Adrenal gland (tissue), 12 donors: ENCODE data around the gene PCNT. TPM values are rescaled to one million over a fixed set of nuclear protein-coding genes. Genes with fewer than 3 reads are reported as not detected.
A peak's percentile ranks its signal among the peaks of the same experiment; 100 is the strongest.
"Not testable (repeated sequence)": the region's sequence is repeated elsewhere in the genome, so short reads cannot be mapped to it uniquely, and the experiment has no call there.

ENCODE experiments used
- DNase-seq, 7 donors: peaks; one replicate each; pipeline ENCODE4 v3.0.0-alpha.2; 2019 to 2020
- H3K27ac ChIP-seq, 5 donors: fragments of 200-600 bp; sonication (generic) in 4 of 5; 1 replicate in 3 of 5; 2 replicates in 2 of 5; pipeline versions ENCODE4 v1.5.1 to v1.8.0; 2016 to 2020; ENCODE audit warnings: mild to moderate bottlenecking in 1 of 5
- H3K27me3 ChIP-seq: fragments of 200-600 bp; 2 replicates; pipeline ENCODE4 v1.8.0; 2021
- H3K36me3 ChIP-seq, 2 donors: fragments of 200-600 bp; replicated peaks in 1 of 2; 1 replicate in 1 of 2; 2 replicates in 1 of 2; pipeline versions ENCODE4 v1.5.1 to v1.8.0; 2018 to 2022
- H3K4me1 ChIP-seq, 2 donors: fragments of 200-600 bp; replicated peaks in 1 of 2; 1 replicate in 1 of 2; 2 replicates in 1 of 2; pipeline versions ENCODE4 v1.5.1 to v1.8.0; 2018 to 2021
- H3K4me3 ChIP-seq, 4 donors: fragments of 200-600 bp; sonication (generic) in 3 of 4; one replicate each; pipeline ENCODE4 v1.5.1; 2016 to 2018
- H3K9me3 ChIP-seq, 3 donors: fragments of 200-600 bp; sonication (generic) in 1 of 3; replicated peaks in 1 of 3; 1 replicate in 2 of 3; 2 replicates in 1 of 3; pipeline versions ENCODE4 v1.5.1 to v1.8.0; 2016 to 2021
- CTCF ChIP-seq, 6 experiments: fragments of 450-650 bp in 4 of 6; fragments of 200-600 bp in 2 of 6; sonication (generic) in 1 of 6; IDR thresholded peaks; 1 replicate in 5 of 6; 2 replicates in 1 of 6; pipeline versions ENCODE4 v1.5.1 to v1.8.0; 2016 to 2021; ENCODE audit warnings: antibody characterized with exemption in 6 of 6, mild to moderate bottlenecking in 2 of 6, moderate library complexity in 1 of 6
- POLR2A ChIP-seq, 2 donors: fragments of 450-650 bp; IDR thresholded peaks; one replicate each; pipeline ENCODE4 v1.6.1; 2017; ENCODE audit warnings: antibody characterized with exemption in 2 of 2, mild to moderate bottlenecking in 2 of 2, moderate library complexity in 1 of 2
- WGBS, 4 donors: extraction: QIAGEN DNeasy Blood & Tissue Kit in 2 of 4; methylation state at CpG; one replicate each; pipeline versions ENCODE4 v1.1.5 to v1.1.7; 2013 to 2017; 5-methylcytosine and 5-hydroxymethylcytosine counted together
- intact Hi-C, 2 donors: fragments of 100-400 bp; cut with DNase I; formaldehyde crosslinking; loops; one replicate each; pipeline versions ENCODE4 v1.14.1 to v1.15.0; 2022 to 2023
- polyA plus RNA-seq, 3 donors: library from polyadenylated mRNA; stranded (reverse); fragments of 200-250 nt in 2 of 3; fragments of 350-450 nt in 1 of 3; fragmentation: Illumina TruSeq in 1 of 3; extraction: RNeasy Lipid Tissue Mini Kit (QIAGEN cat#74804) in 1 of 3; gene quantifications; one replicate each; pipeline ENCODE4 v1.2.3, GENCODE V29; 2013 to 2014
- total RNA-seq, 9 donors: library from RNA; depleted of rRNA in 4 of 9; stranded (reverse); fragments of >200 nt in 4 of 9; fragments of 120-200 nt in 1 of 9; fragmentation: NEBNext Ultra II Directional in 1 of 9; extraction: Animal tissue kit (Norgen Biotek cat#: 25700) in 1 of 9; gene quantifications; one replicate each; pipeline versions ENCODE4 v1.1.0 to v1.2.4, GENCODE V29; 2013 to 2023
- donor health status: healthy with polysubstance abuse.
- donor health status: Bipolar disorder and iron deficiency.
- donor health status: DM: yes; HTN: yes; CAD: no.
- donor health status: DM: no; HTN: no; CAD: no.
- donor health status: DM: no; HTN: no; CAD: no.
- donor health status: DM: yes; HTN: yes; CAD: no.

PCNT gene
- total and polyA plus RNA-seq, 12 donors: 14.0 to 46.6 (median 30.4) TPM

GRCh38 chr21:46431884-46432488, 108.0 kb downstream of the PCNT start:
- H3K27ac ChIP-seq: peak overlapping the region in 1 of 5 donors; percentile 25
- no peak for DNase-seq
- H3K4me3 ChIP-seq: no peak overlapping the region
- peaks cover 0 to 66% of the 10 kb centered on the region in 2 donors for H3K36me3 ChIP-seq
- 68 to 81% (median 73%) methylated on average over 22 of the region's 22 CpGs for WGBS, 4 donors
- intact Hi-C loops: no loop called here
- H3K27me3 ChIP-seq: no peaks in the 10 kb centered on the region
- TF ChIP-seq POLR2A (IDR thresholded peaks at IDR 0.05): no peak
- peaks cover 0 to 5% of the 10 kb centered on the region in 2 donors for H3K4me1 ChIP-seq
- H3K9me3 ChIP-seq: no peaks in the 10 kb centered on the region

- H3K4me3 ChIP-seq, H3K9me3 ChIP-seq, DNase-seq, H3K27ac ChIP-seq, intact Hi-C loops, H3K27me3 ChIP-seq, H3K4me1 ChIP-seq: not testable (repeated sequence)
- WGBS, 4 donors: 90 to 97% (median 92%) methylated on average over 11 of the region's 11 CpGs
- H3K36me3 ChIP-seq: peaks cover 0 to 59% of the 10 kb centered on the region in 2 donors
Measured at GRCh38 chr21:46433116-46433515, 109.2 kb downstream of the PCNT start.

GRCh38 chr21:46434322-46434958, 110.5 kb downstream of the PCNT start:
- WGBS, 4 donors: 94 to 97% (median 95%) methylated on average over 17 to 23 of the region's 23 CpGs
- DNase-seq: no peak
- Histone ChIP-seq H3K27ac (no peak overlapping the region), H3K9me3 (no peaks in the 10 kb centered on the region), H3K36me3 (peaks cover 0 to 60% of the 10 kb centered on the region in 2 donors), H3K4me3 (no peak overlapping the region), H3K4me1 (peaks cover 0 to 5% of the 10 kb centered on the region in 2 donors), H3K27me3 (no peaks in the 10 kb centered on the region)
- no peak for TF ChIP-seq POLR2A (IDR thresholded peaks at IDR 0.05)
- no peak for TF ChIP-seq CTCF (IDR thresholded peaks at IDR 0.05)
- intact Hi-C loops: no loop called here

GRCh38 chr21:46435786-46436227, 111.9 kb downstream of the PCNT start:
- H3K4me3 ChIP-seq: no peak overlapping the region
- H3K9me3 ChIP-seq: no peaks in the 10 kb centered on the region
- TF ChIP-seq CTCF (IDR thresholded peaks at IDR 0.05) (no peak), POLR2A (IDR thresholded peaks at IDR 0.05) (no peak)
- H3K36me3 ChIP-seq: peaks cover 0 to 62% of the 10 kb centered on the region in 2 donors
- H3K27ac ChIP-seq: no peak overlapping the region
- WGBS, 4 donors: 97 to 99% (median 97%) methylated on average over 21 to 29 of the region's 29 CpGs
- DNase-seq: no peak
- no peaks in the 10 kb centered on the region for H3K27me3 ChIP-seq
- peaks cover 0 to 5% of the 10 kb centered on the region in 2 donors for H3K4me1 ChIP-seq
- intact Hi-C loops: no loop called here

GRCh38 chr21:46436621-46437020, 112.7 kb downstream of the PCNT start:
- 82 to 91% (median 89%) methylated on average over 13 to 15 of the region's 15 CpGs for WGBS, 4 donors
- H3K36me3 ChIP-seq: peaks cover 0 to 63% of the 10 kb centered on the region in 2 donors

More at GRCh38 chr21:46436621-46437020, 112.7 kb downstream of the PCNT start:
- H3K9me3 ChIP-seq: no peaks in the 10 kb centered on the region
- no peaks in the 10 kb centered on the region for H3K27me3 ChIP-seq
- DNase-seq: no peak
- no peak overlapping the region for H3K27ac ChIP-seq
- H3K4me3 ChIP-seq: no peak overlapping the region
- TF ChIP-seq POLR2A (IDR thresholded peaks at IDR 0.05) (no peak), CTCF (IDR thresholded peaks at IDR 0.05) (no peak)
- intact Hi-C loops: no loop called here
- peaks cover 0 to 3% of the 10 kb centered on the region in 2 donors for H3K4me1 ChIP-seq
